Astrocyte (in vitro differentiated cells and primary cell): Measurements from ENCODE around the gene IL3RA. TPM values are rescaled to one million over a fixed set of nuclear protein-coding genes. Genes with fewer than 3 reads are reported as not detected.
"Not testable (repeated sequence)": the region's sequence is repeated elsewhere in the genome, so short reads cannot be mapped to it uniquely, and the experiment has no call there.

Source experiments
- DNase-seq: peaks from one replicate; pipeline ENCODE4 v3.0.0-alpha.2; 2010; ENCODE audit warnings: low read depth
- FAIRE-seq: peaks from 2 replicates; lab custom pipeline; 2011; peaks lifted over from hg19 to GRCh38; lab: Jason Lieb, UNC
- H2AFZ ChIP-seq: 2 replicates; pipeline ENCODE4 v1.6.0; 2012; ENCODE audit warnings: low read depth, low read length, inconsistent platforms
- H3K27ac ChIP-seq: 2 replicates; pipeline ENCODE4 v1.5.1; 2011; ENCODE audit warnings: low read depth, low read length, inconsistent platforms
- H3K27me3 ChIP-seq: 2 replicates; pipeline ENCODE4 v1.6.0; 2011; ENCODE audit warnings: low read length, inconsistent platforms; ENCODE audit not compliant: insufficient read depth
- H3K36me3 ChIP-seq: 2 replicates; pipeline ENCODE4 v1.5.1; 2011; ENCODE audit warnings: low read length, inconsistent platforms; ENCODE audit not compliant: insufficient read depth
- H3K4me1 ChIP-seq: 2 replicates; pipeline ENCODE4 v1.5.1; 2011; ENCODE audit warnings: low read length, inconsistent platforms; ENCODE audit not compliant: insufficient read depth
- H3K4me2 ChIP-seq: 2 replicates; pipeline ENCODE4 v1.6.0; 2012; ENCODE audit warnings: low read length, inconsistent platforms
- H3K4me3 ChIP-seq: 2 replicates; pipeline ENCODE4 v1.5.1; 2011; ENCODE audit warnings: low read depth, mild to moderate bottlenecking, low read length, inconsistent platforms; ENCODE audit not compliant: insufficient read depth
- H3K79me2 ChIP-seq: 2 replicates; pipeline ENCODE4 v1.6.0; 2012; ENCODE audit warnings: mild to moderate bottlenecking, low read length, inconsistent platforms; ENCODE audit not compliant: insufficient read depth
- H3K9ac ChIP-seq: 2 replicates; pipeline ENCODE4 v1.6.0; 2012; ENCODE audit warnings: mild to moderate bottlenecking, low read length, inconsistent platforms
- H3K9me3 ChIP-seq: 2 replicates; pipeline ENCODE4 v1.5.1; 2012; ENCODE audit warnings: low read depth, mild to moderate bottlenecking, low read length, inconsistent platforms; ENCODE audit not compliant: insufficient read depth
- H4K20me1 ChIP-seq: 2 replicates; pipeline ENCODE4 v1.6.0; 2012; ENCODE audit warnings: low read length, inconsistent platforms; ENCODE audit not compliant: insufficient read depth
- H3K27ac Mint-ChIP-seq: one replicate; pipeline ENCODE4 v1.8.0; 2021; ENCODE audit warnings: mild to moderate bottlenecking, mixed read lengths; ENCODE audit not compliant: unreplicated experiment
- H3K27me3 Mint-ChIP-seq: one replicate; pipeline ENCODE4 v1.8.0; 2021; ENCODE audit warnings: low read depth, mixed read lengths; ENCODE audit not compliant: unreplicated experiment
- H3K36me3 Mint-ChIP-seq: one replicate; pipeline ENCODE4 v1.8.0; 2021; ENCODE audit warnings: low read depth, mixed read lengths; ENCODE audit not compliant: unreplicated experiment
- H3K4me1 Mint-ChIP-seq: one replicate; pipeline ENCODE4 v1.8.0; 2021; ENCODE audit warnings: low read depth, mixed read lengths; ENCODE audit not compliant: unreplicated experiment
- H3K4me3 Mint-ChIP-seq: one replicate; pipeline ENCODE4 v1.8.0; 2021; ENCODE audit warnings: mild to moderate bottlenecking, moderate library complexity, mixed read lengths; ENCODE audit not compliant: unreplicated experiment
- H3K9me3 Mint-ChIP-seq: one replicate; pipeline ENCODE4 v1.8.0; 2021; ENCODE audit warnings: mild to moderate bottlenecking, mixed read lengths; ENCODE audit not compliant: unreplicated experiment
- EZH2 ChIP-seq: IDR thresholded peaks from 2 replicates; pipeline ENCODE4 v1.6.1; 2012; ENCODE audit warnings: mild to moderate bottlenecking, low read length, inconsistent platforms; ENCODE audit not compliant: insufficient read depth
- total RNA-seq: library from RNA; stranded (reverse); gene quantifications from 2 replicates; pipeline ENCODE4 v1.2.1, GENCODE V29; 2021
- TF ChIP-seq, protein P1 (sequence below): IDR thresholded peaks from 2 replicates; pipeline ENCODE4 v1.5.1; 2011; ENCODE audit warnings: low read depth, mild to moderate bottlenecking, inconsistent platforms, low read length, moderate library complexity; ENCODE audit not compliant: insufficient read depth

IL3RA gene
- total RNA-seq, 1 donor from 2014 or later, result not detected

DNA sequence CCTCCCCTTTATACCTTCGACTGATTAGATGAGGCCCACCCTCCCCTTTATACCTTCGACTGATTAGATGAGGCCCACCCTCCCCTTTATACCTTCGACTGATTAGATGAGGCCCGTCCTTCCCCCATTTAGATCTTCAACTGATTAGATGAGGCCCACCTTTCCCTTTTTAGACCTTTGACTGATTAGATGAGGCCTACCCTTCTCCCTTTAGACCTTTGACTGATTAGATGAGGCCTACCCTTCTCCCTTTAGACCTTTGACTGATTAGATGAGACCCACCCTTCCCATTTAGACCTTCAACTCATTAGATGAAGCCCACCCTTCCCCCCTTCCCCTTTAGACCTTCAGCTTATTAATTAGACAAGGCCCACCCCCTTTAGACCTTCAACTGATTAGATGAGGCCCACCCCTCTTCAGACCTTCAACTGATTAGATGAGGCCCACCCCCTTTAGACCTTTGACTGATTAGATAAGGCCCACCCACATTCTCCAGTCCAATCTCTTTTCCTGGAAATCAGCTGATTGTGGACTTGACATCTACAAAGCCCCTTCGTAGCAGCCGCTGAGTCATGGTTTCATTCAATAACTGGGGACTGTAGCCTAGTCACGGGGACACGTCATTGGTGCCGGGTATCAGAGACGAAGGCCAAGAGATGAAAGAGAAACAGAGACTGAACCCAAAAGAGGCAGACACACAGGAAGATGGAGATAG is 28.8 kb upstream of the IL3RA start:
- H3K4me1 Mint-ChIP-seq, result no peaks in the 10 kb centered on the region
- H3K36me3 Mint-ChIP-seq, result no peaks in the 10 kb centered on the region
- Histone ChIP-seq H3K9me3 (peaks cover 2% of the 10 kb centered on the region), H3K27me3 (no peaks in the 10 kb centered on the region), H3K4me3 (no peak overlapping the region), H3K9ac (no peak overlapping the region), H2AFZ (no peak overlapping the region), H3K4me1 (no peaks in the 10 kb centered on the region), H3K79me2 (no peaks in the 10 kb centered on the region), H3K4me2 (no peak overlapping the region), H3K36me3 (no peaks in the 10 kb centered on the region), H4K20me1 (no peaks in the 10 kb centered on the region), H3K27ac (no peak overlapping the region)
- no peaks in the 10 kb centered on the region for H3K27me3 Mint-ChIP-seq
- H3K9me3 Mint-ChIP-seq, result peaks cover 26% of the 10 kb centered on the region
- H3K27ac Mint-ChIP-seq, result no peak overlapping the region
- DNase-seq, result no peak
- TF ChIP-seq, protein P1, sequence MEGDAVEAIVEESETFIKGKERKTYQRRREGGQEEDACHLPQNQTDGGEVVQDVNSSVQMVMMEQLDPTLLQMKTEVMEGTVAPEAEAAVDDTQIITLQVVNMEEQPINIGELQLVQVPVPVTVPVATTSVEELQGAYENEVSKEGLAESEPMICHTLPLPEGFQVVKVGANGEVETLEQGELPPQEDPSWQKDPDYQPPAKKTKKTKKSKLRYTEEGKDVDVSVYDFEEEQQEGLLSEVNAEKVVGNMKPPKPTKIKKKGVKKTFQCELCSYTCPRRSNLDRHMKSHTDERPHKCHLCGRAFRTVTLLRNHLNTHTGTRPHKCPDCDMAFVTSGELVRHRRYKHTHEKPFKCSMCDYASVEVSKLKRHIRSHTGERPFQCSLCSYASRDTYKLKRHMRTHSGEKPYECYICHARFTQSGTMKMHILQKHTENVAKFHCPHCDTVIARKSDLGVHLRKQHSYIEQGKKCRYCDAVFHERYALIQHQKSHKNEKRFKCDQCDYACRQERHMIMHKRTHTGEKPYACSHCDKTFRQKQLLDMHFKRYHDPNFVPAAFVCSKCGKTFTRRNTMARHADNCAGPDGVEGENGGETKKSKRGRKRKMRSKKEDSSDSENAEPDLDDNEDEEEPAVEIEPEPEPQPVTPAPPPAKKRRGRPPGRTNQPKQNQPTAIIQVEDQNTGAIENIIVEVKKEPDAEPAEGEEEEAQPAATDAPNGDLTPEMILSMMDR, result no peak
- TF ChIP-seq EZH2, result no peak
- no peak for FAIRE-seq
- H3K4me3 Mint-ChIP-seq, result no peak overlapping the region

DNA sequence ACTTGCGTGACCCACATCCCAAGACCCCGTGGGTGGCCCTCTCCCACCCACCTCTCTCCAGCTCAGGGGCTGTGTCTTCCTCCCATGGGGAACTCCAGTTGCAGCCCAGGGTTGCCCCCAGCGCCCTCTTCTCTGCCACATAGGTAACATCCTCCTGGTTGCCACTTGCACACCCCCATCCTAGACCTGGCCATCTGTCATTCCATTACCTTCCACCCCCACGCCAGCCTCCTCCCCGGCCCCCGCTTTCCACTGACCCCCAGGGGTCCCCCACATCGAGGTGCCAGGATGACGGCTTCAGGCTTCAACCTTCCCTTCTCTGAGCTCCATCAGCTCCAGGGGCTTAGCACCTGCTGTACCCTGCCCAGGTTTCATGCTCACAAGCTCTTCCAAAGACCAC is 28.1 kb upstream of the IL3RA start:
- no peaks in the 10 kb centered on the region for H3K4me1 ChIP-seq
- no peaks in the 10 kb centered on the region for H3K4me1 Mint-ChIP-seq
- H2AFZ ChIP-seq, result no peak overlapping the region
- no peaks in the 10 kb centered on the region for H3K36me3 ChIP-seq
- DNase-seq (no peak), FAIRE-seq (no peak)
- H3K4me3 Mint-ChIP-seq, result no peak overlapping the region
- no peak overlapping the region for H3K27ac Mint-ChIP-seq
- peaks cover 2% of the 10 kb centered on the region for H3K9me3 ChIP-seq
- H3K9ac ChIP-seq, result no peak overlapping the region
- no peak overlapping the region for H3K4me2 ChIP-seq
- no peak overlapping the region for H3K27ac ChIP-seq
- TF ChIP-seq, protein P1, result no peak
- no peak for TF ChIP-seq EZH2
- peaks cover 26% of the 10 kb centered on the region for H3K9me3 Mint-ChIP-seq
- H3K27me3 ChIP-seq, result no peaks in the 10 kb centered on the region
- no peaks in the 10 kb centered on the region for H3K27me3 Mint-ChIP-seq
- no peaks in the 10 kb centered on the region for H4K20me1 ChIP-seq
- H3K4me3 ChIP-seq, result no peak overlapping the region
- no peaks in the 10 kb centered on the region for H3K79me2 ChIP-seq
- no peaks in the 10 kb centered on the region for H3K36me3 Mint-ChIP-seq

DNA sequence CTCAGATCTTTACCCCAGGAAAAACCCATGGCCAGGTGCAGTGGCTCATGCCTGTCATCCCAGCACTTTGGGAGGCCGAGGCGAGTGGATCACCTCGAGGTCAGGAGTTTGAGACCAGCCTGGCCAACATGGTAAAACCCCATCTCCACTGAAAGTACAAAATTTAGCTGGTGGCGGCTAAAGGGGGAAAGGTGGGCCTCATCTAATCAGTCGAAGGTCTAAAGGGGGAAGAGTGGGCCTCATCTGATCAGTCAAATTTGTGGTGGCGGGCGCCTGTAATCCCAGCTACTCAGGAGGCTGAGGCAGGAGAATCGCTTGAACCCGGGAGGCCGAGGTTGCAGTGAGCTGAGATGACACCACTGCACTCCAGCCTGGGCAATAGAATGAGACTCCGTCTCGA is 27.7 kb upstream of the IL3RA start:
- not testable (repeated sequence) for H3K4me2 ChIP-seq, H3K79me2 ChIP-seq, H3K4me3 ChIP-seq, H3K36me3 ChIP-seq, H3K27me3 Mint-ChIP-seq, H3K9ac ChIP-seq, H2AFZ ChIP-seq, H3K36me3 Mint-ChIP-seq, H3K27me3 ChIP-seq, H4K20me1 ChIP-seq, H3K27ac Mint-ChIP-seq, H3K4me3 Mint-ChIP-seq, H3K4me1 Mint-ChIP-seq, H3K4me1 ChIP-seq, H3K9me3 ChIP-seq, DNase-seq, FAIRE-seq, H3K27ac ChIP-seq
- peaks cover 26% of the 10 kb centered on the region for H3K9me3 Mint-ChIP-seq
